Measurements from ENCODE around the gene CTAG1B.
"Not testable (repeated sequence)": the region's sequence is repeated elsewhere in the genome, so short reads cannot be mapped to it uniquely, and the experiment has no call there.

CTAG1B gene

DNA sequence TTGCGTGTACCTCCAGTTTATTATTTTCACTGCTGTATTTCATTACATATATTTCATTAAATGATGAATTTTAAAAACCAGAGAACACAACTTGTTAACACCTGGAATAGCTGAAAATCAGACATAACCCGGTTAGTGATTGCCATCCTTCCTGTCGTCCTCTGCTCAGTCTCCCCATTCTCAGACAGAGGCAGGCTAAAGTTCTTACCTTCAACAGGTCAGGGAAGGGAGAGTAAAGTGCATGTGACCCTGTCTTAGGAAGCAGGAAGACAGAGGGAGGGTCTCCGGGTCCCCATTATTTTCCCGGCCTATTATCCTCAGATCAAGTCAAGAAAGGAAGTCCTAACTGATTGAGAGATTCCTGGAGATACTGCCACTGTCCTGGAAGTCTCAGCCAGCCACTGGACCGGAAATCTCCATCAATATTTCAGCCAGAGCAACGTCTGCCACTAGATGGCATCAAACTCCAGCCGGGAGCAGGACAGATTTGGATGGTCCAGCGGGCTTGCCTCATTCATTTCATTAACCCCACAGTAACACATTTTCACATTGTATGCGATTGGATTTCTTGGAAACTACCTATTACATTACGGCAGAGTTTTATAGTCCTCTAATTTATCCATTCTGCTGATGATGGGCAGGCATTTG is 1.8 kb upstream of the CTAG1B start:
- DNase-seq: not testable (repeated sequence)

DNA sequence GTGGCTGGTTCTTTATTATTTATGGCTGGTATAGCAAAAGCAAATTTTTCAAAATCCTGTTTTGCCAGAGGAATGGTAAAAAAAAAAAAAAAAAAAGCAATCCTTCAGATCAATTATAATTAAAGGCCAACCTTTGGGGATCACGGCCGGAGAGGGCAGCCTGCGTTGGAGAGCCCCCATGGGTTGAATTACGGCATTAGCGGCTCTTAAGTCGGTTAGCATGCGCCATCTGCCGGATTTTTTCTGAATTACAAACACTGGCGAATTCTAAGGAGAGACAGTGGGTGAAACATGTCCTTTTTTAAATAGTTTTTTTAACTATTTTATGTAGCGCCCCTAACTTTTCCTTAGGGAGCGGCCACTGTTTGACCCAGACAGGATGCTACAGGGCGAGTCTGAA is 5.5 kb downstream of the CTAG1B start:
- not testable (repeated sequence) for DNase-seq

DNA sequence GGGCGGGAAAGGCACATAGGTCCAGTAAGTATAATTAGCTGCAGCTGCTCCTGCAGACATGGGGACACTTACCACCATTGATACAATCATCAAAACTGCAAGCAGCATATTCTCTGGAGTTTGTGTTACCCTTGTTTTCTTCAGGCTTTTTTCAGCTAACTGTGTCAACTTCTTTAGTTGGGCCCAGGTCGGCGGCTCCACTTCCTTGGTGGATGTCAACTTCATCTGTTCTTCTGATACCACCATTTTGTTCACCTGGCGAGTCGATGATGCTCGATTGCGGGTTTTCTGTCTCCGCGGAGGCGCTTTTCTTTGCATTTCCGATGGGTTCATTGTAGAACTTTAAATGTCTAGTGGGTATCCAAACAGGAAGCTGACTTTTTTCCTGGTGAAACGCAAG is 7.9 kb downstream of the CTAG1B start:
- not testable (repeated sequence) for DNase-seq

DNA sequence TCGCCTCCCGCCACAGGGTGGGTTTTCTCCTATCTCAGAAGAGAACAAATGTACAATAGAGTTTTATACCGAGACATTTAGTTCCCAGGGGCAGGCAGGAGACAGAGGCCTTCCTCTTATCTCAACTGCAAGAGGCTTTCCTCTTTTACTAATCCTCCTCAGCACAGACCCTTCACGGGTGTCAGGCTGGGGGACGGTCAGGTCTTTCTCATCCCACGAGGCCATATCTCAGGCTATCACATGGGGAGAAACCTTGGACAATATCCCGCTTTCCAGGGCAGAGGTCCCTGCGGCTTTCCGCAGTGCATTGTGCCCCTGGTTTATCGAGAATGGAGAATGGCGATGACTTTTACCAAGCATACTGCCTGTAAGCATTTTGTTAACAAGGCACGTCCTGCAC is 10.3 kb downstream of the CTAG1B start:
- DNase-seq: not testable (repeated sequence)

DNA sequence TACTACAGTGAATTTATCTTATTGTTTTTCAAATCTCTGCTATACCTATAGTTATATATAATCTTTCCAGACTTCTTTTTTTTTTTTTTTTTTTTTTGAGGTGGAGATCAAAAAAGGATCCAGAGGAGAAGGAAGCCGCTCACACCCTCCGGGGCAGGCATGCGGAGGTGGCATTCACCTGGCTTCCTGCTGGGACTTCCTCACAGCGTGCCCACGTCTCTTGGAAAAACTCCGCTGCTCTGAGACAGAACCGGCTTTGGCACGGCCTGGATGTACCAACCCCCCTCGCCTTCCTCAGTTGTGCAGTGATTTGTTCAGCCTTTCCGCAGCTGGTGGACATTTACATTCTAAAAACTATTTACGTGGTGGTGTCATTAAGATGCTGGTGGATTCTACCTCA is 11.1 kb downstream of the CTAG1B start:
- DNase-seq: not testable (repeated sequence)

DNA sequence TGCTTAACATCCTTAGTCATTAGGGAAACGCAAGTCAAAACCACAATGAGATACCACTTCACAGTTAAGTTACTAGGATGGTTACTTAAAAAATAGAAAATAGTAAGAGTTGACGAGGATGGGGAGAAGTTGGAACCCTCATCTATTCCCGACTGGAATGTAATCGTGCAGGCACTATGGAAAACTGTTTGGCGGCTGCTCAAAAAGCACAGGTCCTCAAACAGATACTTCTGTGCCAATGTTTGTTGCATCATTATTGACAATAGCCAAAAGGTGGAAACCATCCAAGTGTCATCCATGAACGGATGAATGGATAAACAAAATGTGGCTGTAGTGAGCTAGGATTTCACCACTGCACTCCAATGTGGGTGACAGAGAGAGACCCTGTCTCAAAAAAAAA is 11.7 kb downstream of the CTAG1B start:
- no peak for DNase-seq

DNA sequence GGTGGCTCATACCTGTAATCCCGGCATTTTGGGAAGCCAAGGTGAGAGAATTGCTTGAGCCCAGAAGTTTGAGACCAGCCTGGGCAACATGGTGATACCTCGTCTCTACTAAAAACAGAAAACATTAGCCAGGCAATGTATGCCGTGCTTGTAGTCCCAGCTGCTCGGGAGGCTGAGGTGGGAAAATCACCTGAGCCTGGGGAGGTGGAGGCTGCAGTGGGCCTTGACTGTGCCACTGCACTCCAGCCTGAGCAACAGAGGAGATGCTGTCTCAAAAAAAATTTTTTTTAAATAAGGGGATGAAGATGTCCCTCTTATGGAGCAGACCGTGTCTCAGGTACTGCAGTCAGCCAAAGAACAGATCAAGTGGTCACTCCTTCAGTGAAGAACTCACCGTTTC is 13.5 kb downstream of the CTAG1B start:
- no peak for DNase-seq

DNA sequence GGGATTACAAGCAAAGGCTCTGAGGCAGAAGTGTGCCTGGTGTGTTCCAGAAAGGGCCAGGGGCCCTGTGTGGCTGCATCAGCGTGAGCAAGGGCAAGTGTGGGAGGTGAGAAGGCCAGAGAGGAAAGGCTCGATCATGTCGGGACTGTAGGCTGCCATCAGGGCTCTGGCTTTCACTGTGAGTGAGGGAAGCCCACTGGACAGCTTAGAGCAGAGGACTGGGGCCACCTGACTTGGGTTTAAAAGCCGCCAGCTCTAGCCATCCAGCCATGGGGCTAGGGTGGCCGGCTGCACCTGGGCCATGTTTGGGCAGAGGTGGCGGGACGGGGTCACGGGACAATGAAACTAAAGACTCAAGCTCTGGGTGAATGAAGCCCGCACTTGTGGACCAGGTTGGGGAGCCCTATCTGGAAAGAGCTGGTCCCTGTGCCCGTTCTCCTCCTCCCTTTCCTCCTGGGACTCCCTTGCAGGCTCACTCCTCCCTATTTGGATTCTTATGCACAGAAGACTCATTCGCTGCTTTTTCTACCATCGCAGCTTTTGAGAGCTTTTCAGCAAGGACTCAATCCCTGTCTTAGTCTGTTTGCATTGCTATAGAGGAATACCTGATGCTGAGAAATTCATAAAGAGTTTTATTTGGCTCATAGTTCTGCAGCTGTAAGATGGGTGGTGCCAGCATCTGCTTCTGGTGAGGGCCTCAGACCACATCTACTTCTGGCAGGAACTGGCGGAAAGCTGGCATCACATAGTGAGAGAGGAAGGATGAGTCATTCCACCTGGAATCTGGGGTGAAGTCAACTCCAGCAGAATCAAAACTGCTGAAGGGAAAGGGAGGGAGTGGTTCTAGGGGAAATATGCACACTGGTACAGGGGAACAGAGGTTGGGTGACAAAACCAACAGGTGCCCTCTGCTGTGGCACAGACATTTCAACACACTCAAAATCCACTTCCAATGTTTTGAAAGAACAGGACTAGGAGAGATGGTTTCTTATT is 15.3 kb downstream of the CTAG1B start:
- no peak for DNase-seq

DNA sequence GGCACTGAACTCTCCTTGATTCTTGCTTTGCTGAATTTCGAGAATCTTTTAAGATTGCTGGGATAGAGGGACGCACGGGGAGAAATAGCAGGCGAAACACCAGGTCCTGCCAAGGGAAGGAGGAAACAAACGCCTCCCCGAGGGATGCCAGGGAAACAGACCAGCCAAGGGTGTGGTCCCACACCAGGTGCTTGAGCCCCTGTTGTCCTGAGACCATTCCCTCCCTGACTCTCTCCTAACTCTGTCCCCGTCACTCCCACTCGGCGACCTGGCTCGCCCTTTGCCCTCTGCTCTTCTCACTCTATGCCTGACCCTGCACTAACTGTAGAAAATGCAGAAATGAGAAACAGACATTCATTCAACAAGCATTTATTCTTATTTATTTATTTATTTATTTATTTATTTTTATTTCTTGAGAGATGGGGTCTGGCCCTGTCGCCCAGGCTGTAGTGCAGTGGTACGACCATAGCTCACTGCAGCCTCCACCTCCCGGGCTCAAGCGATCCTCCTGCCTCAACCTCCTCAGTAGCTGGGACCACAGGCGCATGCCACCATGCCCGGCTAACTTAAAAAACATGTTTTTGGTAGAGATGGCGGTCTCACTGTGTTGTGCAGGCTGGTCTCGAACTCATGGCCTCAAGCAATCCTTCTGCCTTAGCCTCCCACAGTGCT is 16.2 kb downstream of the CTAG1B start:
- no peak for DNase-seq

DNA sequence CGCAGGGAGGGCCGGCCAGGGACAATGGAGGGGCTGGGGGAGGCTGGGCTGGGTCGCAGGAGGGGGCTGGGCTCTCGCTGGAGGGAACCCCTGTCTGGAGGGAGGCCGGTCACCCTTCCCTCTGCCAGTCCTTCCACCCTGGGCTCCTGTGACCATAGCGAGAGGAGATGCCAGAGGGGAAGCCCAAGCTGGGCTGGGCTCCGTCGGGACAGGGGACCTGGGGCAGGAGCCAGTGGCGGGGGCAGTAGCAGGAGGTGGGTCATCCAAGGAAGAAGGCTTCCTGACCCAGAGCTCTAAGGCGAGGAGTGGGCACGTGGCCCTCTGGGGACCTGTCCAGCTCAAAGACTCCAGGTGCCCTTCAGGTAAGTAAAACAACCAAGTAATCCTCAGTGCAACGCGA is 16.9 kb downstream of the CTAG1B start:
- no peak for DNase-seq

DNA sequence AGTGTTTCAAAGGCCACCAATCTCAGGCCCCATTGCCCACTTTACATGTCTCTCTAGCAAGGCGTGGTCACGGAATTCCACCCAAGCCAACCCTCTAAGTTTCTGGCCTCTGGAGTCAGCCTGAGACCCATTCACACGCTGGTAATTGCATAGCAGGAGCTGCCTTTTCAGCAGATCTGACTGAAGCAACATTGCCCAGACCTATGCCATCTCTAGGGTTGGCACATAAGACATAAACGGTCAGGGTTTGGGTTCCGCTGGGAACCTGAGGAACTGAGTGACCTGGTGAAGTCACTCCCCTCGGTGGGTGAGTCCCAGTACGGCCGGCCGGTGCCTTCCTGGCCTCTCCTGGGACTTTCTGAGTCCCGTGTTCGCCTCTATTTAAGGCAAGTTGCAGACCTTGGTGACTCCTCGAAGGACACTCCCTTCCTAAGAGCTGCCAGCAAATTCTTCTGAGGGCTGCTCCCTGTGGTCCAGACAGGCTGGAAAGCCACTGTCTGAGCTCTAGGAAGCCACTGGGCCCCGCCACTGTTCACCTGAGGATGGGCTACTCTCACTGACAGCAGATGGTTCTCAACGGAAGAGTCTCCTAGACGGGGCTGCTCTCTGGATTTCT is 18.2 kb downstream of the CTAG1B start:
- DNase-seq: no peak

DNA sequence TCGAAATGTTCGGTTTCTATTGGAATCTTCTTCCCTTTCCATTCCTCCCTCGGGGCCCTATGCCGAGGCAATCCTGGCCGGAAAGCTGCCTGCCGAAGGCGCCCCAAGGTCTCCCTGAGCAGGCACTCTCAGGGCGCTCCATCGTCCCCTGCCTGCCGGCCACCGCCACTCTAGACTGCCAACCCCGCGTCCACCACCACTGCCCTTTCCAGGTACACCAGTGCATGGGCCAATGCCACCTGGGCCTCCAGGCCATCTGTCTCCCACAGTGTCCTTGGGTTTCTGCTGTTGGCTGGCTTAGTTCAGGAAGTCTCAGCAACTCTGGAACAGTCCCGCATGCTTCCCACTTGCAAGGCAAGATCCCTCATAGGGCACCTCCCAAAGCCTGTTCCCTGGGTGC is 19.6 kb downstream of the CTAG1B start:
- no peak for DNase-seq

DNA sequence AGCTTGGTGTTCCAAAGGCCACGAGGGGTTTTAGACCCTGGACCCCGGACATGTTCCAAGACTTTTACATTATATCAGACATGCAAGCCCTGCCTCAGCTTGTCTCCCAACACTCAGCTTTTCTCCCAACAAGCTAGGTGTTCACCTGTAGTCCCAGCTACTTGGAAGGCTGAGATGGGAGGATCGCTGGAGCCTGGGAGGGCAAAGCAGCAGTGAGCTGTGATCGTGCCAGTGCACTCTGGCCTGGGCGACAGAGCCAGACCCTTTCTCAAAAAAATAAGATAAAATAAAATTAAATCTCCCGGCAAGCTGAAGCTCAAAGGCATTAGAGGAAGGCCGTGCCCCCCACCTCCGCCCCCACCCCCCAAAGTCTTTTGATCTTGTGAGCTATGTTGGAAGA is 20.4 kb downstream of the CTAG1B start:
- no peak for DNase-seq

DNA sequence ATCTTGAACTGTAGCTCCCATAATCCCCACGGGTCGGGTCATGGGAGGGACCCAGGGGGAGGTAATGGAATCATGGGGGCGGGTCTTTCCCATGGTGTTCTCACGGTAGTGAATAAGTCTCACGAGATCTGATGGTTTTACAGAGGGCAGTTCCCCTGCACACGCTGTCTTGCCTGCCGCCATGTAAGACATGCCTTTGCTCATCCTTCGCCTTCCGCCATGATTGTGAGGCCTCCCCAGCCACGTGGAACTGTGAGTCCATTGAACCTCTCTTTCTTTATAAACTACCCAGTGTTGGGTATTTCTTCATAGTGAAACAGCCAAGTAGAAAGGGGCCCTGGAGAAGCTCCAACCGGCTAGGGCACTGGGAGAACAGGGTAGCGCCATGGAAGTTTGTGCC is 21.9 kb downstream of the CTAG1B start:
- DNase-seq: no peak

DNA sequence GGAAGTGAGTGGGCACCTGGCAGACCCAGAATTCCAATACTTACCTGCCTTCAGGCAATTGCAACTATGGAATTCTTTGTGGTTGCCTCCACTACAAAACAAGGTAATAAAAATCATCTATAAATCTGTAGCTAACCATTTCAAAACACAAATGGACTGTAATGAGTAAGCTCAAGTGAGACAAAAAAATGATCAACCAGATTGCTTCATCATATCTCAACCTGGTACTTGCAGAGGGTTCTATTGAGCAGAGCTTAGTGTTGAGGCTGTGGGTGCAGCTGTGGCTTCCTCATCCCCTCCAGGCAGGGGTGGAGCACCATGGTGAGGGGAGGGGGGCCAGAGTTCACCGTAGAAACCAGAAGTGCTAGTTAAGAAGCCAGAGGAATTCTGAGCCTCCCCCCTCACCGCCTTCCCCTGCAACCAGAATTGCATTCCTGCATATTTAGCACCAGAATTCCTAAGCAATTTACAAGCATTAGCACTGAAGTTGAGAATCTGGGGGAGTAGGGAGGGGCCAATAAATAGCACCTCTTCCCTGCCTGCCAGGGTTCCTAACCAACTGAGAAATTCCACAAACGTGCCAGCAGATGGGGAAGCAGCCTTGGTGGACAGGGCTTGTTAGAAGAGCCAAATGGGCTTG is 22.7 kb downstream of the CTAG1B start:
- DNase-seq: no peak

DNA sequence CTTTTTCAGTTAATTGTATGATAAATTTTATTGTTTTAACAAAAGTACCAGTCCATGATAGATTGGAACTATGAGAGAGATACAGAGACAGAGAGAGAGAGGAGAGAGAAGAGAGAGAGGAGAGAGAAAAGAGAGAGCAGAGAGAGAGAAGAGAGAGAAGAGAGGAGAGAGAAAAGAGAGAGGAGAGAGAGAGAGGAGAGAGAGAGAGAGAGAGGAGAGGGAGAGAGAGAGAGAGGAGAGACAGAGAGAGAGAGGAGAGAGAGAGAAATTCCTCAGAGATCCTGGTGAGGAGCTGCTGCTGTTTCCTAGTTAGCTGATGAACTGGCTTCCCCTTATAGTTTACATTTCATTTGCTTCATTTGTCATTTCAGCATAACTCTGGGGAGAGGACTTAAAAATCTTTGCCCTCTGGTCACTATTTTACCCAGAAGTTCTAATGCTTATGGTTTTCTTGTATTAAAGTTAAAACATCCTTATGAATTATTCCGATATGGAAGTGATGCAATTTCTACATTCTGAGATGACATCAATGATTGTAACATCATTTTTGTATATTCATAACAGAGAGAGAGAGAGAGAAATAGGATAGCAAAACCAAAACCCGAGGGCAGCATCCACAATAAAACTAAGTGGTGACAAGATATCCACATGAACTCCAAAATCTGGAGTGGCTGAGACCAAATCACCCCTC is 23.4 kb downstream of the CTAG1B start:
- no peak for DNase-seq

DNA sequence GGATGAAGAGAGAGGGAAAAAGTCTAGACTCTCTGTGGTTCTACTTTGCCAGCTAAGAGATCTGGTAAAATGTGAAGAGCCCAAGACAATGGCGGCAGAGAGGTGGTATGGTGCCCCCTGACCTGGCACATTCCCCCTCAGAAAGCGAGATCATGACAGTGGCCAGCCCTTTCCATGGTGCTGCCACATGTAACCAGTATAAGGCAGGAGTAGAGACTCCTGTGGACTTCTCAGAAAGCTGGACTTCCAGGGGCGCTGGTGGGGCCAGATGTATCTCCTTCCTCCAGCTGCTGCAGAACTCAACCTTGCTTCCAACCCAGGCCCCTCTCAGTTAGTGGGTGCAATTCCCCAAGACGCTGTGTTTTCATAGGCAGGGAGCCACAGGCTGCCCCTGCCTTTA is 24.6 kb downstream of the CTAG1B start:
- DNase-seq: no peak

DNA sequence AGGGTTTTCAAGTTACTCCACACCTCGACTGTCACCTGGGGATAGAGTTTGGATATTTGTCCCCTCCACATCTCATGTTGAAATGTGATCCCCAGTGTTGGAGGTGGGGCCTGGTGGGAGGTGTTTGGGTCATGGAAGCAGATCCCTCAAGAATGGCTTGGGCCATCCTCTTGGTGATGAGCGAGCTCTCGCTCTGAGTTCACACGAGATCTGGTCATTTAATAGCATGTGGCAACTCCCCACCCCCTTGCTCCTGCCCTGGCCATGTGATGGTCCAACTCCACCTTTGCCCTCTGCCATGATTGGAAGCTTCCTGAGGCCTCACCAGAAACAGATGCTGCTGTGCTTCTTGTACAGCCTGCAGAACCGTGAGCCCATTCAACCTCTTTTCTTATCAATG is 25.9 kb downstream of the CTAG1B start:
- DNase-seq: no peak

DNA sequence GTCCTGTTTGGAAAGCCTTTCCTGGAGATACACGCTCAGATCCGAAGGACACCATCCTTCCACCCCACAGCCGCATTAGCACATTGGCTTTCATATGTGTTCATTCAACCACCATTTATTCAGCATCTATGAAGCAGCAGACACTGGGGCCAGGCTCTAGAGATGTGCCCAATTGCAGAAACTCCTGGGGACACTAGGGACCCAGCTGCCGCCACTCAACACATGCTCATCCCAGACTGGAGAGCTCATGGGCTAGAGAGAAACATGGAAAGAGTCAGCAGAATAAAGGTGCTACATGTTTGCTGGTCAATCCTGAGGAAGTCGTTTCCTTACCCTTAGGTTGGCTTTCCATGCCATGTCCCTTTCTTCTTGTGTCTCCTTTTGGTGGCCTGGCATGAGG is 26.6 kb downstream of the CTAG1B start:
- no peak for DNase-seq

DNA sequence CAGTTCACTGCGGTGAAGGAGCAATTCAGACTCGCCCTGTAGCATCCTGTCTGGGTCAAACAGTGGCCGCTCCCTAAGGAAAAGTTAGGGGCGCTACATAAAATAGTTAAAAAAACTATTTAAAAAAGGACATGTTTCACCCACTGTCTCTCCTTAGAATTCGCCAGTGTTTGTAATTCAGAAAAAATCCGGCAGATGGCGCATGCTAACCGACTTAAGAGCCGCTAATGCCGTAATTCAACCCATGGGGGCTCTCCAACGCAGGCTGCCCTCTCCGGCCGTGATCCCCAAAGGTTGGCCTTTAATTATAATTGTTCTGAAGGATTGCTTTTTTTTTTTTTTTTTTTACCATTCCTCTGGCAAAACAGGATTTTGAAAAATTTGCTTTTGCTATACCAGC is 28.7 kb downstream of the CTAG1B start:
- not testable (repeated sequence) for DNase-seq

DNA sequence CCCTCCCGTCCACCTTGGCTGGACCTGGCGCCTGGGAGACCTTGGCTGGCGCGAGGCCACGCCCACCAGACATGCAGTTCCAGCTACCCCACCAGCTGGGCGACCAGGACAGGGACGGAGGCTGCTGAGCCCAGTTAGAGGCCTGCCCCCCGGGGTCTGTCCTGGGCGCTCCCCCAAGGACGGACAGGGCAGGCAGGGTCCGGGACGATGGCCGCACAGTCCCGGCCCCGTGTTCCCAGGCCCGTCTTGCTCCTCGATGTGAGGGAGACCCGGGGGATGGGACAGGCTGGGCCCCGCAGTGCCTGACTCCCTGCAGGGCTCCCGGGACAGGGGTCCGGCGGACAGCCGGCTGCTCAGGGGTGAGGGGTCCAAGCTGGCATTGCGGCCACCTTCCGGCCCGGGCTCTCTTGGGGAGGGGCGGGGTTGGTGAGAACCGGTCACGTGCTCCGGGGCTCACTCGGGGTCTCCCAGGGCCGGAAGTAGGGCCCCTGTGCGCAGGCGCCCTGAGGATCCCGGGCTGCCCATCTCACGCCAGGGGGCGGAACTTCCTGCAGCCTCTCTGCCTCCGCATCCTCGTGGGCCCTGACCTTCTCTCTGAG is 34.4 kb downstream of the CTAG1B start, which contains the start of gene CTAG1A:
CTAG1A (plus strand) TSS at position 549 of the 599 bp plus-strand sequence. CDS start 74 bp downstream, outside the sequence.
- not testable (repeated sequence) for DNase-seq

Data from stimulated activated naive CD4-positive, alpha-beta T cell treated with Interleukin-2 at 50 U/mL for 16 hours (primary cell).